Measurements from ENCODE around the gene LRRC8B.

The LRRC8B gene

GRCh38 chr1:89633248-89633799, 108.7 kb downstream of the LRRC8B start:
- Histone ChIP-seq H3K9me3 (replicated peaks; ENCODE audit: low read length) (no peaks in the 10 kb centered on the region), H3K4me1 (ENCODE audit: control insufficient read depth, insufficient read depth, low read length) (peaks cover 38% of the 10 kb centered on the region), H3K9ac (ENCODE audit: low read depth, low read length) (peak overlapping the region; percentile 84), H3K36me3 (ENCODE audit: insufficient read depth, low read length) (no peaks in the 10 kb centered on the region), H3K4me3 (ENCODE audit: low read length) (peak overlapping the region; percentile 95), H3K27me3 (ENCODE audit: control insufficient read depth, insufficient read depth, low read length) (no peaks in the 10 kb centered on the region), H3K4me2 (ENCODE audit: low read length) (peak overlapping the region; percentile 85)

GRCh38 chr1:89633800-89634625, 109.4 kb downstream of the LRRC8B start:
- peaks cover 38% of the 10 kb centered on the region for H3K4me1 ChIP-seq (ENCODE audit: control insufficient read depth, insufficient read depth, low read length)
- peak overlapping the region; percentile 95 for H3K4me3 ChIP-seq (ENCODE audit: low read length)
- peak overlapping the region; percentile 85 for H3K4me2 ChIP-seq (ENCODE audit: low read length)
- H3K9ac ChIP-seq (ENCODE audit: low read depth, low read length), result peak overlapping the region; percentile 84
- H3K27me3 ChIP-seq (ENCODE audit: control insufficient read depth, insufficient read depth, low read length), result no peaks in the 10 kb centered on the region
- no peaks in the 10 kb centered on the region for H3K36me3 ChIP-seq (ENCODE audit: insufficient read depth, low read length)
- no peaks in the 10 kb centered on the region for H3K9me3 ChIP-seq (replicated peaks; ENCODE audit: low read length)

DNA sequence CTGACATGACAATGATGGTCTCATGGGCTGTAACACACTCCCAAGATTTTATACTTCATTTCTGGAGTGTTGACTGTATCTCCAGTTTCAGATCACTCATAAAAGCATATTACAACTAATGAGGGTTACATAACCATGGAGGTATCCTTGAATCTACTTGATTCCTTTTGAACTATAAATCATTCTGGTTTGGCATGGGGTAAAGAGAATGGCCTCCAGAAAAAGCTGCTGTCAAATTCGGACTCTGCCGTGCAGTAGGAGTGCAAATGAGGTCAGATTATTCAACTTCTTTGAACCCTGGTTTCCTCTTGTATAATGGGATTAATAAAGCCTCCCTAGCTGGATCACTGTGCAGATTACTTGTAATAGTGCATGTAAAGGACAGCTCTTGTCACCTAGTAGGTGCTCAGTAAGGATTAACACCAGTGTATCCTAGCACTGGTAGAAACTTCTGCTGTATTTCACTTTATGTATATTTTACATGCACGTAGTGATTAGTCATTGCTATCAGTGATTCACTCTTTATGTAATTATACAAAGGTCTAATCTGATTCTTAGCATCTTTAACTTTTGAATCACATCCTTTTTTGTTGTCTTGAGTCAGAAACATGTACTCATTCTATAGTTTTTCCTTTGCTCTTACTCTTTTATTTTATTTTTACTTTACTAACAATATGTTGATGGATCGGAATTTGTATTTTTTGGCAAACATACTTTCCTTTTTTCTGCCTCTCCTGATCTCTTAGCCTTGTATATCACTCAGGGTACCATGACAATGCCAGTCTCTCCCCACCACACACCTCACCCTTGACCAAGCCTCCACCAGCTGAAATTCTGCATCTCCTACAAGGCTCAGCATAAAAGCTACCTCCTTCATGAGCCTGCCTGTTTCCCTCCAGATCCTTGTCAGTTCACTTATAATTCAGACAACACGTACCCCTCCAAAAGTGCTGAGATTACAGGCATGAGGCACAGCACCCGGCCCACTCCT, 111.5 kb downstream of the LRRC8B start:
- Histone ChIP-seq H3K4me3 (ENCODE audit: low read length) (peak overlapping the region; percentile 25), H3K27me3 (ENCODE audit: control insufficient read depth, insufficient read depth, low read length) (no peaks in the 10 kb centered on the region), H3K4me2 (ENCODE audit: low read length) (peak overlapping the region; percentile 67), H3K4me1 (ENCODE audit: control insufficient read depth, insufficient read depth, low read length) (peaks cover 38% of the 10 kb centered on the region), H3K9ac (ENCODE audit: low read depth, low read length) (no peak overlapping the region), H3K9me3 (replicated peaks; ENCODE audit: low read length) (no peaks in the 10 kb centered on the region), H3K36me3 (ENCODE audit: insufficient read depth, low read length) (no peaks in the 10 kb centered on the region)

- Histone ChIP-seq H3K4me3 (ENCODE audit: low read length) (no peak overlapping the region), H3K4me1 (ENCODE audit: control insufficient read depth, insufficient read depth, low read length) (peaks cover 32% of the 10 kb centered on the region), H3K27me3 (ENCODE audit: control insufficient read depth, insufficient read depth, low read length) (no peaks in the 10 kb centered on the region)
These were observed 112.9 kb downstream of the LRRC8B start for GRCh38 chr1:89637496-89637895.

GRCh38 chr1:89640440-89640839, 115.8 kb downstream of the LRRC8B start:
- Histone ChIP-seq H3K27me3 (ENCODE audit: control insufficient read depth, insufficient read depth, low read length) (no peaks in the 10 kb centered on the region), H3K36me3 (ENCODE audit: insufficient read depth, low read length) (no peaks in the 10 kb centered on the region), H3K9me3 (replicated peaks; ENCODE audit: low read length) (no peaks in the 10 kb centered on the region), H3K4me1 (ENCODE audit: control insufficient read depth, insufficient read depth, low read length) (peaks cover 22% of the 10 kb centered on the region), H3K4me3 (ENCODE audit: low read length) (no peak overlapping the region), H3K4me2 (ENCODE audit: low read length) (no peak overlapping the region), H3K9ac (ENCODE audit: low read depth, low read length) (no peak overlapping the region)

More at GRCh38 chr1:89637496-89637895, 112.9 kb downstream of the LRRC8B start:
- H3K9ac ChIP-seq (ENCODE audit: low read depth, low read length), result no peak overlapping the region
- no peaks in the 10 kb centered on the region for H3K9me3 ChIP-seq (replicated peaks; ENCODE audit: low read length)
- H3K4me2 ChIP-seq (ENCODE audit: low read length), result no peak overlapping the region
- no peaks in the 10 kb centered on the region for H3K36me3 ChIP-seq (ENCODE audit: insufficient read depth, low read length)

GRCh38 chr1:89641781-89642180, 117.2 kb downstream of the LRRC8B start:
- H3K4me2 ChIP-seq (ENCODE audit: low read length), result no peak overlapping the region
- H3K27me3 ChIP-seq (ENCODE audit: control insufficient read depth, insufficient read depth, low read length), result no peaks in the 10 kb centered on the region
- no peak overlapping the region for H3K9ac ChIP-seq (ENCODE audit: low read depth, low read length)
- H3K4me1 ChIP-seq (ENCODE audit: control insufficient read depth, insufficient read depth, low read length), result peaks cover 11% of the 10 kb centered on the region
- H3K9me3 ChIP-seq (replicated peaks; ENCODE audit: low read length), result peaks cover 4% of the 10 kb centered on the region
- H3K36me3 ChIP-seq (ENCODE audit: insufficient read depth, low read length), result no peaks in the 10 kb centered on the region
- H3K4me3 ChIP-seq (ENCODE audit: low read length), result no peak overlapping the region

DNA sequence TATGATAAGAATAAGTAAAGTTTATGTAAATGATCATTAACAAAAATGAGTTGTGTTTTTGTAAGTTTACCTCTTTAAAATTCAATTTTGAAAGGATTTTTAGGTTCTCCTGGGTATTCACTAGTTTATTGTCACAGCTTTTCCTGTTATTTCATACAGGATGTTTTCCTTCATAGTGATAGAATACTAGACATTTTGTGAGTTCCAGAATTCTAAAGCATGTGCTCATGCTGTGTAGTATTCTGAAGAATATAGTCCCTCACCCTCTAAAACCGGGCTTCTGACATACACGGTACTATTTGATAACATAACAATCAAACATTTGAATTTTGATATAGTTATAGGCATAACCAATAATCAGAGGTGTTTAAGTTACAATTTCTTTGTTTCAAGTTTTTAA, 118.9 kb downstream of the LRRC8B start:
- Histone ChIP-seq H3K4me1 (ENCODE audit: control insufficient read depth, insufficient read depth, low read length) (no peaks in the 10 kb centered on the region), H3K9me3 (replicated peaks; ENCODE audit: low read length) (peaks cover 4% of the 10 kb centered on the region), H3K36me3 (ENCODE audit: insufficient read depth, low read length) (no peaks in the 10 kb centered on the region), H3K27me3 (ENCODE audit: control insufficient read depth, insufficient read depth, low read length) (no peaks in the 10 kb centered on the region), H3K4me2 (ENCODE audit: low read length) (no peak overlapping the region), H3K4me3 (ENCODE audit: low read length) (no peak overlapping the region), H3K9ac (ENCODE audit: low read depth, low read length) (no peak overlapping the region)

DNA sequence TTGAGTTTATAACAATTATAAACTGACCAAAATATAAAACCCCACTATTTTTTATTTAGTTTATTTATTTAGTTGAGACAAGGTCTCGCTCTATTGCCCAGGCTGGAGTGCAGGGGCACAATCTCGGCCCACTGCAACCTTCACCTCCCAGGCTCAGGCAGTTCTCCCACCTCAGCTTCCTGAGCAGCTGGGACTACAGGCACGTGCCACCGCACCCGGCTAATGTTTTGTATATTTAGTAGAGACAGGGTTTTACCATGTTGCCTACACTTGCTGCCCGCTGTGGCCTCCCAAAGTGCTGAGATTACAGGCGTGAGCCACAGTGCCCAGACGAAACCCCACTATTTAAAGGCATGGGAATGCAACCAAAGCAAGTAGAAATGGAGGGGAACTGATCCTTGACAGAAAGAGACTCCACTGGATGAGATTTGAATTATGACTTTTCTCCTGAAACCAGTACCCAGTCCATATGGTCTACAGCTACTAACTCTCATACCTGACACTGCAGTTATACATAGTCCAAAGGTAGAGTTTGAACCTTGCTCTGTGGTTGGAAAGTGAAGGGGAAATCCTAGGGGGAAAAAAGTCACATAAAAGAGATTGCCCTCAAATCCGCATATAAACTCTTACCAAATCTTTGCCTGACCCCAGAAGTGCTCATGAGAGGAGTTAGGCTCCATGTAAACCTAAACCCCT, 119.6 kb downstream of the LRRC8B start:
- Histone ChIP-seq H3K27me3 (ENCODE audit: control insufficient read depth, insufficient read depth, low read length) (no peaks in the 10 kb centered on the region), H3K4me1 (ENCODE audit: control insufficient read depth, insufficient read depth, low read length) (no peaks in the 10 kb centered on the region), H3K4me3 (ENCODE audit: low read length) (no peak overlapping the region), H3K4me2 (ENCODE audit: low read length) (no peak overlapping the region), H3K9ac (ENCODE audit: low read depth, low read length) (no peak overlapping the region), H3K36me3 (ENCODE audit: insufficient read depth, low read length) (no peaks in the 10 kb centered on the region), H3K9me3 (replicated peaks; ENCODE audit: low read length) (peaks cover 4% of the 10 kb centered on the region)

GRCh38 chr1:89646259-89646658, 121.6 kb downstream of the LRRC8B start:
- Histone ChIP-seq H3K36me3 (ENCODE audit: insufficient read depth, low read length) (no peaks in the 10 kb centered on the region), H3K4me2 (ENCODE audit: low read length) (no peak overlapping the region), H3K9ac (ENCODE audit: low read depth, low read length) (no peak overlapping the region), H3K9me3 (replicated peaks; ENCODE audit: low read length) (peaks cover 4% of the 10 kb centered on the region), H3K4me3 (ENCODE audit: low read length) (no peak overlapping the region), H3K4me1 (ENCODE audit: control insufficient read depth, insufficient read depth, low read length) (no peaks in the 10 kb centered on the region), H3K27me3 (ENCODE audit: control insufficient read depth, insufficient read depth, low read length) (no peaks in the 10 kb centered on the region)

Measured in skeletal muscle satellite cell (primary cell).